Globus pallidus (tissue), 1 donor: ENCODE results near the gene GRAMD1B.

Source experiments
- DNase-seq: peaks from one replicate; pipeline ENCODE4 v3.0.0-alpha.2; 2015; ENCODE audit warnings: low spot score

Gene GRAMD1B

GRCh38 chr11:123587559-123587958 is 157.5 kb downstream of the GRAMD1B start:
- no peak for DNase-seq

GRCh38 chr11:123588117-123588863 is 158.2 kb downstream of the GRAMD1B start:
- no peak for DNase-seq

- DNase-seq, result no peak
Measured at GRCh38 chr11:123588864-123589262, 158.8 kb downstream of the GRAMD1B start.

- DNase-seq, result no peak
Measured at GRCh38 chr11:123590296-123590912, 160.3 kb downstream of the GRAMD1B start.

- no peak for DNase-seq
Measured at GRCh38 chr11:123593570-123593969, 163.5 kb downstream of the GRAMD1B start.

GRCh38 chr11:123594188-123594901 is 164.3 kb downstream of the GRAMD1B start:
- DNase-seq, result no peak

- no peak for DNase-seq
Measured at GRCh38 chr11:123594921-123595320, 164.9 kb downstream of the GRAMD1B start.

GRCh38 chr11:123597859-123598258 is 167.8 kb downstream of the GRAMD1B start:
- DNase-seq, result no peak

GRCh38 chr11:123601136-123601535 is 171.1 kb downstream of the GRAMD1B start:
- no peak for DNase-seq

GRCh38 chr11:123601743-123602142 is 171.7 kb downstream of the GRAMD1B start:
- DNase-seq, result no peak

- DNase-seq, result no peak
Measured at GRCh38 chr11:123603666-123604065, 173.6 kb downstream of the GRAMD1B start.

GRCh38 chr11:123607781-123608180 is 177.7 kb downstream of the GRAMD1B start:
- no peak for DNase-seq

- DNase-seq, result no peak
Measured at GRCh38 chr11:123608371-123608770, 178.3 kb downstream of the GRAMD1B start.

GRCh38 chr11:123608945-123609344 is 178.9 kb downstream of the GRAMD1B start:
- no peak for DNase-seq

- DNase-seq, result no peak
Measured at GRCh38 chr11:123611698-123612097, 181.6 kb downstream of the GRAMD1B start.

GRCh38 chr11:123616505-123617198 is 186.6 kb downstream of the GRAMD1B start:
- peak; percentile 8 for DNase-seq

- DNase-seq, result no peak
Measured at GRCh38 chr11:123622576-123622975, 192.5 kb downstream of the GRAMD1B start.

GRCh38 chr11:123624974-123625373 is 194.9 kb downstream of the GRAMD1B start:
- DNase-seq, result no peak

- peak; percentile 5 for DNase-seq
Measured at GRCh38 chr11:123628936-123629683, 199.0 kb downstream of the GRAMD1B start.

- DNase-seq, result no peak
Measured at GRCh38 chr11:123630126-123630608, 200.1 kb downstream of the GRAMD1B start.

- DNase-seq, result no peak
Measured at GRCh38 chr11:123640029-123640428, 210.0 kb downstream of the GRAMD1B start.
